SKM-1 (cell line): Measurements from ENCODE around the gene THAP10.
"Not testable (repeated sequence)": the region's sequence is repeated elsewhere in the genome, so short reads cannot be mapped to it uniquely, and the experiment has no call there.

Source experiments
- DNase-seq: peaks from one replicate; lab custom pipeline; 2025; ENCODE audit not compliant: unreplicated experiment; lab: John Stamatoyannopoulos, UW

The THAP10 gene

DNA sequence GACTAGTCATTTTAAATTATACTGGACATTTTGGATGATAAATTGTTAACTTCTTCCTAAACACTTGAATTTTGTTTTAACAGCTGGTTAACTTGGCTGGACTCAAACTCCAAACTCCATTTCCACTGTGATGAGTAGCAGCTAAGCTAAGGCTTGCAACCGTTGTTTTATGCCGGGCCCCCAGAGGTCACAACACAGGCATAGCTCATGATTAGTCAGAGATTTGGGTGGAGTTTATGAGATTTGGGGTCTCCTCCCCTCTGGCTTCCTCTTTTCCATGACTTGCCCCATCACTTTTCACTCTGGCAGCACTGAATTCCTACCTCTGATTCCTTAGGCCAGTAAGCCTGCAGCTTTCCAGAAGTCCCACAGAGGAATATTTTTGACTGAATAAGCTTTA, 12.8 kb downstream of the THAP10 start:
- DNase-seq, result no peak

GRCh38 chr15:70876683-70877082, 15.6 kb downstream of the THAP10 start:
- no peak for DNase-seq

GRCh38 chr15:70876011-70876410, 16.2 kb downstream of the THAP10 start:
- DNase-seq, result no peak

DNA sequence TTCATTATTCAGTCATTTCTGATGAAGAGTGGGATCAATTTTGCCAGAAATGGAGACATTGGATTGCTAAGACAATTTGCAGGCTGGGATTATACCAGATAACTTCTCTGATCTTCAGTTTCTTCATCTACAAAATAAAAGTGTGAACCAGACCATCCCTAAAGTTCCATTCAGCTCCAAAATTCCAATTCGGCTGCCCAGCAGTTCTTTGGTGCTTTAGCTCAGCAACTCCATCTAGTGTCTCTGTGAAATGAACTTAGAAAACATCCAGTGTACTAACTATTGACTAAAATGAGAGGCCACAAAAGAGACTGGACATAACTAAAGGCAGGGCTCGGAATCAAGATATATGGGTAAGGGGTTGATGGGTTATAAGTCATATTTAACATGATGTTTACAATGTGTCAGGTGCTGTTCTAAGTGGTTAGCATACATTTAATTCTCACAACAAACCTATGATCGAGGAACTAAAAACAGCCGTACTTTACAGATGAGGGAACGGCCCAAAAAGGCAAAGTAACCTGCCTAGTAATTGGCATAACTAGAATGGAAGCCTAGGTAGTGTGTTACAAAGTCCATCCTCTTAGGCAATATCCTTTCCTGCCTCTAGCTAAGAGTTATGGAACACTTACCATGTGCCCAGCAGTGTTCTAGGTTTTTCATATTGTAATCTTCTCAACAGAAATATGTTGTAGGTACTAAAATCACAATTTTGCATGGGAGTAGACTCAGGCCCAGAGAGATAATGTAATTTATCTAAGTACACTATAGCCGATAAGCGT, 17.0 kb downstream of the THAP10 start:
- no peak for DNase-seq

DNA sequence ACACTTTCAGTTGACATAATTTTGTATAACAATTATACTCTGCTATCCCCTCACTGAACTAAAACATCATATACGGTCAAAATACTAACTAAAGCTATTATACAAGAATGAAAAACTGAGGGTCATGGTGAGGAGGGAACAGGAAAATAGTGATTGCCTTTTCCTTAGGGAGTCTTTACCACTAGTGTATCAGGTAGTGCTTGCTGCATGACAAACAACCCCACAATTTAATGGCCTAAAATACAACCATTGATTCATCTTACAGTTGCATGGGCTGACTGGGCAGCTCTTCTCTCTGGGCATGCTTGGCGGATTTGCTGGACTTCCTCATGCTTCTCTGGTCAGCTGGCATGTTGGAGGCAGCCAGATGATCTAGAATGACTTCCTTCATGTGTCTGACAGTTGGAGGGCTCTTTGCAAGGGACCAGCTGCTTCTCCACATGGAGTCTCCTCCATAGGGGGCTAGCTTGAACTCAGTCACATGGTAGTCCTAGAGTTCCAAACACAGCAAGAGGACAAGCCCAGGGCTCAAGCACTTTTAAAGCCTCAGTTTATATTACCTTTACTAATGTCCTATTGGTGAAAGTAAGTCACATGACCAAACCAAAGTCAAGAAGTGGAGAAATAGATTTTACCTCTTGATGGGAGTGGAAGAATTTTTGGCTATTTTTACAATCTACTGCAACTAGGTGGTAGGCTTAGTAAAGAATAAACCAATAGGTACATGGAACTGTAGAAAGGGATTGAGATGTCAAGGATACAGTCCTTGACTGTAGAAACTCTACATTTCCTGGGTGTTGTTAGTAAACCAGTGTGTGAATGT, 18.8 kb downstream of the THAP10 start:
- no peak for DNase-seq

GRCh38 chr15:70871490-70871889, 20.7 kb downstream of the THAP10 start:
- not testable (repeated sequence) for DNase-seq

- DNase-seq, result no peak
Observed at GRCh38 chr15:70870051-70870450, 22.2 kb downstream of the THAP10 start.

DNA sequence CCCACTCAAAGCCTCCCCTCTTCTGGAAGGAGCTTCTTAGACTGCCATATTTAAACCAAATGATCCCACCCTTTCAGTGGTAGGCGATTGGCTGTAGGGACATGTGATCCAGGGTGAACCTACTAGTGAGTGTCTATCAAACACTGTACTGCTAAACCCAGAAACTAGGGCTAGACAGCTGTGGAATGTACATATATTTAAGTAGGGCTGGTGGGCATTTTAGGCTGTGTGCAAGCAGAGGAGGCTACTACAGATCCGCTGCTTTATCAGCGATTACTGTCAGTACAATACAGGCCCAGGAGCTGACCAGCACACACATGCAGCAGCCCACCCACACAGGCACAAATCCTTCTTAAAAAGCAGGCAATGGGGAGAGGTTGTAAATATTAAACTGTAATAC, 22.9 kb downstream of the THAP10 start:
- no peak for DNase-seq

GRCh38 chr15:70867911-70868467, 24.2 kb downstream of the THAP10 start:
- DNase-seq, result no peak

DNA sequence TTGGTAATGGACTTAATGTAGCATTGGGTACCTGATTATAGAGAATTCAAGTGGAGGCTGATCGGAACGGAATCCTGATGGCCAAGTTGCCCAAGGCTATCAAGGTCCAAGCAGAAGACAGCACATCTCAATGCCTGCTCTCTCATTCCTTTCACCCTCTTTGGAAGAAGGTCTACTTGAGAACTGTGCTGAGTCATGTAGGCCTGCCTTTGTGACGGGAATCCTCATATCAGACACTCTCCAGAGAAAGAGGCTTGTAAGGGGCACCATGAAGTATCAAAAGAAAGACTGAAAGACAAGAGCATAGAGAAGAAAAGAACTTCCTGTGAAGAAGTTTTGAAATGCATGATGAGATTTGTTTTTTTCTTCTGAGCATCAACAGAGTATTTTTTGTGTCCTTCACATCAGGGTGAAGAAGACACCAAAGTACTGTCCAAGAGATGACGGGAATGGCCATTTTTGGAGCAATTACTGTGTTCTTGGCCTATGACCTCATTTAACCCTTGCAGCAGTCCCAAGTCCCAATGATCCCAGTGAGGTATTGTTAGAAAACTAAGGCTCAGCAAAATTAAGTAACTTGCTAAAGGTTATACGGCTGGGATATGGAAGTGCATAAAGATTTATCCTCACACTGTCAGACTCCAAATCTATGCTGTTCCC, 25.1 kb downstream of the THAP10 start:
- DNase-seq, result no peak

GRCh38 chr15:70863450-70864218, 28.6 kb downstream of the THAP10 start:
- no peak for DNase-seq

- no peak for DNase-seq
Observed at GRCh38 chr15:70859998-70860397, 32.2 kb downstream of the THAP10 start.

- DNase-seq, result no peak
Observed at GRCh38 chr15:70859322-70859908, 32.8 kb downstream of the THAP10 start.

- not testable (repeated sequence) for DNase-seq
Observed at GRCh38 chr15:70858614-70859321, 33.5 kb downstream of the THAP10 start.

GRCh38 chr15:70857562-70858285, 34.5 kb downstream of the THAP10 start:
- DNase-seq, result no peak

DNA sequence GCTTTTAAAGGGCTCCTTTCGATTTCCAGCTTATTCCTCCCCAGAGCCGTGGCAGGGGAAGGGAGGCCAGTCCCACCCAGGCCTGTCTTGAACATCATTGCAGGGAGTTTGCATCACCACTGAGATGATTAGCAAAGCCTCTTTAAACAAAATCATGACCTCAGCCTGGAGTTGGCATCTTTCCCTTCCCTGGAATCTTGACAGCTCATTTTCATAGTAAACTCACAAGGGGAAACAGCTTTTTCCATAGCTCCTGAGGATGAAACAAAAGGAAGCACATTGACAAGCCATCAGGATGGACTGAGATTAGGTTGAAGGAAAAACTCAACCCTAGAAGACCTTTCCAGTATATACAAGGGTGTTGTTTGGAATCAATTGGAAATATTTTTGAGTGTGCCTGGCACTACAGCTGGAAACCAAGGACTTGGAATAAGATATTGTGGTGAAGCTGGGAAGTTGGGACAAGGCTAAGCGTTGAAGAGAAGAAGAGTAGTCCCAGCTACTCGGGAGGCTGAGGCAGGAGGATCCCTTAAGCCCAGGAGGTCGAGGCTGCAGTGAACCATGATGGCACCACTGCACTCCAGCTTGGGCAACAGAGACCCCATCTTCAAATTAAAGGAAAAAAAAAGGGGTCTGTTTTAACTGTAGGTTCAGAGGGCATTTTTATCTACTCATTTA, 35.2 kb downstream of the THAP10 start:
- no peak for DNase-seq

GRCh38 chr15:70856177-70856883, 35.9 kb downstream of the THAP10 start:
- DNase-seq, result no peak

- DNase-seq, result no peak
Observed at GRCh38 chr15:70855764-70856163, 36.5 kb downstream of the THAP10 start.
